HG02678 (cell line): ENCODE measurements around the gene C5orf15.
"Not testable (repeated sequence)": the region's sequence is repeated elsewhere in the genome, so short reads cannot be mapped to it uniquely, and the experiment has no call there.

ENCODE experiments used
- ATAC-seq: cut with Tn5 transposase; IDR thresholded peaks from one replicate; pipeline ENCODE4 v1.9.1; 2021; ENCODE audit warnings: mild to moderate bottlenecking, moderate library complexity; ENCODE audit not compliant: unreplicated experiment

C5orf15 gene

DNA sequence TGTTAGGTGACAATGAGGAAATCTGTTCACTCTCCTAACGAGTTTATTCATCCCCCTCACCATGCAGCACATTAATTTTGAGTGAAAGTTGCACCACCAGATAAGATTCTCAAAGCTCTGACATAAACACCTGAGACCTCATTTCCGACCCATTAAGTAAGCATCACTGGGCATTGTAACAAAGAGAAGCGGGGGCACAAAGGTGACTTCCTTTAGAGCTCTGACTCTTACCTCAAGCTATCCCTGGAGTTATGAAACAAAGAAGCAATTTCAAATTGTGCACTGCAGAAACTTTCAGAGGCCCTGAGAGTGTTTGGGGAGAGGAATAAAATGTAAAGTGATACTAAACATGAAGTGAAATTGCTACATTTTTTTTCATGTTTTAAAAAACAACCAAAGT lies 29.5 kb downstream of the C5orf15 start:
- peak; percentile 62 for ATAC-seq

DNA sequence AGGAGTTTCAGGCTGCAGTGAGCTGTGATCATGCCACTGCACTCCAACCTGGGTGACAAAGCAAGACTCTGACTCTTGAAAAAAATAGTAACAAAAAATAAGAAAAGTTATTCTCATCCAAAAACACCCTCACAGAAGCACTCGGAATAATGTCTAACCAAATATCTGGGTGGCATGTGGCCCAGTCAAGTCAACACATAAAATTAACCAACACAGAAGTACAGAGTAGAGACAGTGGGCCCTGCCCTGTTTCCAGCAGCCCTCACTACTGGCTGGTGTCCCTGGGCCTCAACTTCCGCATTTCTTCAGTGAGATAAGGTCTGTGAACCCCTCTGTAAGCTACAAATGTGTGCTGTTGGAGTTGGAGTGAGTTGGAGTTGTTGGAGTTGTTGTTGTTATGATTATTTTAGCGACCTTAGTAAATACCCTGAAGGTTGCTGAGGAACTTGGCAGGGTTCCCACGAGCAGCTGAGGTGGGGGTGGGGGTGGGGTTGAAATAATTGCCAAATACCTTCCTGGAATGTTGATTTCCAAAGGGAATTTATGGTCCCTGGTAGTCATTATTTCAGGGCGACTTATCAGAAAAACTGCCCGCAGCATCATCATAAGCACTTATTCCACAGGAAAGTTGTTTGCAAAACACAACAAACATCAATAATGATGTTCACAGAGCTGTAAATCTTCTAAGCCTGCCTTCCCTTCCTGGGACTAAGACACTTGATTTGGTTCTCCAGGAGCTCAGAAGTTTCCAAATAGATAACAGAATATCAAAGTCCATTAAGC lies 30.2 kb downstream of the C5orf15 start:
- no peak for ATAC-seq

DNA sequence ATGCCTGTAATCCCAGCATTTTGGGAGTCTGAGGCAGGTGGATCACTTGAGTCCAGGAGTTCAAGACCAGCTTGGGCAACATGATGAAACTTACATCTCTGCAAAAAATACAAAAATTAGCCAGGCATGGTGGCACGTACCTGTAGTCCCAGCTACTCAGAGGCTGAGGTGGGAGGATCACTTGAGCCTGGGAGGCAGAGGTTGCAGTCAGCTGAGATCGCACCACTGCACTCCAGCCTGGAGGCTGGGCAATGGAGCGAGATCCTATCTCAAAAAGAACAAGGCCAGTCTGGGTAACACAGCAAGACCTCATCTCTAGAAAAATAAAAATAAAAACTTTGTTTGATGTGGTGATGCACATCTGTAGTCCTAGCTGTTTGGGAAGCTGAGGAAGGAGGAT lies 30.8 kb downstream of the C5orf15 start:
- ATAC-seq, result not testable (repeated sequence)

DNA sequence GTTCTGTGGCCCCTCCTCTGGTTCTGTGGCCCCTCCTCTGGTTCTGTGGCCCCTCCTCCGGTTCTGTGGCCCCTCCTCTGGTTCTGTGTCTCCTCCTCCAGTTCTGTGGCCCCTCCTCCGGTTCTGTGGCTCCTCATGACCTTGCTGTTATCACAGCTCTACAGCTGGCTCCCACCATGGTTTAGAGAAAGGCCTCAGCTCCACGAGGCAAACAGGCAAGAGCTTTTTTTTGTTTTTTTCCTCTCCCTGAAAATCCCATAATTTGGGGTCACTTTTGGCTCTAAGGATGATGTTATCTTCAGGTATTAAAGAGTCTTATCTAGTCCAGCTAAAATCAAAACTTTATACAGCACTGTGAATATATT lies 31.8 kb downstream of the C5orf15 start:
- ATAC-seq, result no peak

DNA sequence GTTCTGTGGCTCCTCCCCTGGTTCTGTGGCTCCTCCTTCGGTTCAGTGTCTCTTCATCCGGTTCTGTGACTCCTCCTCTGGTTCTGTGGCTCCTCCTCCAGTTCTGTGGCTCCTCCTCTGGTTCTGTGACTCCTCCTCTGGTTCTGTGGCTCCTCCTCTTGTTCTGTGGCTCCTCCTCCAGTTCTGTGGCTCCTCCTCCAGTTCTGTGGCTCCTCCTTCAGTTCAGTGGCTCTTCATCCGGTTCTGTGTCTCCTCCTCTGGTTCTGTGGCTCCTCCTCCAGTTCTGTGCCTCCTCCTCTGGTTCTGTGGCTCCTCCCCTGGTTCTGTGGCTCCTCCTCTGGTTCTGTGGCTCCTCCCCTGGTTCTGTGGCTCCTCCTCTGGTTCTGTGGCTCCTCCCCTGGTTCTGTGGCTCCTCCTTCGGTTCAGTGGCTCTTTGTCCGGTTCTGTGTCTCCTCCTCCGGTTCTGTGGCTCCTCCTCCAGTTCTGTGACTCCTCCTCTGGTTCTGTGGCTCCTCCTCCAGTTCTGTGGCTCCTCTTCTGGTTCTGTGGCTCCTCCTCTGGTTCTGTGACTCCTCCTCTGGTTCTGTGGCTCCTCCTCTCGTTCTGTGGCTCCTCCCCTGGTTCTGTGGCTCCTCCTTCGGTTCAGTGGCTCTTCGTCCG lies 32.3 kb downstream of the C5orf15 start:
- not testable (repeated sequence) for ATAC-seq

DNA sequence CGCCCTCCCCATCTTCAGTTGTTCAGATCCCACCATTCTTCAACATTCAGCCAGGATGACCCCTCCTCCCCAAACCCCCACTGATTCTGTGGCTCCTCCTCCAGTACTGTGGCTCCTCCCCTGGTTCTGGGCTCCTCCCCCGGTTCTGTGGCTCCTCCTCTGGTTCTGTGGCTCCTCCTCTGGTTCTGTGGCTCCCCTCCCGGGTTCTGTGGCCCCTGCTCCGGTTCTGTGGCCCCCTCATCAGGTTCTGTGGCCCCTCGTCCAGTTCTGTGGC lies 32.8 kb downstream of the C5orf15 start:
- ATAC-seq, result peak; percentile 2

DNA sequence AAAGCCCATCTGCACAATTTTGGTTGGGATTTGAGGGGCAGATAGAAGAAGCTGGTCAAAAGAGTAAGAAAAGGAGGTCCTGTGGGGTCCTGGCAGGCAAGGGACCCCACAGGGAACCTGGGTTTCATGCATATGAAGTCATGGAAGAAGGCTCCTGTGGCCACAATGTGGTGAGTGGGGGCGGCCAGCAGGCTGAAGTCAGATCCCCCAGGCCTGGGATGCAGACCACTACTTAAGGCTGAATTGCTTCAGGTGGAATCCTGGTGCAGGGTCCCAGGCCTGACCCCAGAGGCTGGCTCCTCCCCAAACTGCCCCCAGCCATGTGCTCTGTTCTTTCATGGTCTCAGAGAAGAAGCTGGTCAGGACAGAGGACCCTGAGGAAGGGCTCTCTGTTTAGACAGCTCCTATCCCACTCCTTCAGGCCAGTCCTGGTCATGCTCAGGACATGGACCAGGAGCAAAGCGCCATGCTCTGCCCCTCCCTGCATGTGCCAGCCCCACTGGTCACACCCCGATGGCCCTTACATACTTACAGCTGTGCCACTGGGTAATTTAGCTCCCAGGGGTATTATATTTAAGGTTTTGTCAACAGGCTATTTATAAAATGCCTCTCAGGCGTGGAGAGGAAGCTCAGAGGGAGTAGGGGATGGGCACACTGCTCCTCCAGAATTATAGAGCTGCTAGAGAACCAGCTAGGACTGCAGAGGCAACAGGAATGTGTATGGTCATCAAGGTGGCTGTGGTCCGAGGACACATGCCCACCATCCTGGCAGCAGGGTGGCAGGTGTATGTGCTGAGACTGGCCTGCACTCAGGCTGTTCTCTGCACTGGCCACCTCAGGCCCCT lies 33.4 kb downstream of the C5orf15 start:
- peak; percentile 43 for ATAC-seq

DNA sequence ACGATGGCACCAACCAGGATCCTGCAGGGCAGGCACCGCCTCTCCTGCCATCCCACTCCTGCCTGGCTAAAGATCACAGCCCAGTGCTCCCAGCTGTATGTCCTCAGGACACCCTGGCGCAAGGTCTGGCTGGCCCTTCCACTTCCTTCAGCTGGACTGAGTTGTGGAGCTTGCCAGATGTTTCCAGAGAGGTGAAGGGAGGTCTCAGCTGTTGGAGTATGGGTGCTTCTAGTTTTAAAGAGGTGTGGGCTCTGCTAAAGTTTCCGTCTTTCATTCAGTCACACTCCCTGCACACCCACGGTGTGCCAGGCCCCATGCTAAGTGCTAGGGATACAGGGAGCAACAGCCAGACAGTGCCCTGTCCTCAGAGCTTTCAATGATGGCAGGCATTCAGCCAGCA lies 34.1 kb downstream of the C5orf15 start:
- no peak for ATAC-seq

DNA sequence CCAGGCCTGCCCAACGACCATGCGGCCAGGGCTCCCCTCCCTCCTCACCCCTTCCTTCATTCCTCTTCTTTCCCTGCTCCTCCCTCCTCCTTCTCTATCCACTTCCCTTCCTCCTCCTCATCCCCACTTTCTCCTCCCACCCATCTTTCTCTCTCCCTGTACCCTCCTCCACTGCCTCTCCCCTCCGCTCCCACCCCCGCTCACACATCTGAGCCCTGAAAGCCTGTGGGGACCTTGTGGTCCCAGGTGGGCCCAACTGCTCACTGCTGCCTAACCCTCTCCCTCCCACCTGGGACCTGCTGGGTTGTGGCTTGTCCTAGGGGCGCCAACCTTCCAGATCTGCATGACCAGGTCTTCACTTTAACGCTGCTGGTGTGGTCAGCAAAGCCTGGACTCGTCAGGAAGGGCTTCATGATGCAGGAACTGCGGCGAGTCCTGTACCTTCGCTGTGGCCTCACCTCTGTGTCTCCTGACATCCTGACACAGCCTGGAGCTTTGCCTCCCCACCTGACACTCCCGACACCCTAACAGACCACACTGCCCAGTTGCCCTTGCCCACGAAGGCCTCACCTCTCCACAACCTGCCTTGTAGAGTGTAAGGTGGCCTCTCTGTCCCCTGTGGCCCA lies 34.6 kb downstream of the C5orf15 start:
- ATAC-seq, result no peak

DNA sequence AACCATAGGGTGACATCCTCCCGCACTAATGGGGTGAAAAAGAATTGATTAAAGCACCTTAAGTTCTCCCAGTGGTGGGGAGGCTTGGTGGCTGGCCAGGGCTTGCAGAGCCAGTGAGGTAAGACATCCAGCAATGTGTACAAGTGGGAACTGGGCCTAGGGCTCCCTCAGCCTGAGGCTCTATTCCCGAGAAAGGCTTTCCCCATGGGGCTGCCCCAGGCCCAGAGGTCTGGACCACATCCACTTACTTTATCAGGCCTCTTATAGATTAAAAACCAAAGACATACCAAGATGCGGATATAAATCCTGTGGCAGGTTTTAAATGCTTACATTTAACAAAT lies 35.3 kb downstream of the C5orf15 start:
- no peak for ATAC-seq

DNA sequence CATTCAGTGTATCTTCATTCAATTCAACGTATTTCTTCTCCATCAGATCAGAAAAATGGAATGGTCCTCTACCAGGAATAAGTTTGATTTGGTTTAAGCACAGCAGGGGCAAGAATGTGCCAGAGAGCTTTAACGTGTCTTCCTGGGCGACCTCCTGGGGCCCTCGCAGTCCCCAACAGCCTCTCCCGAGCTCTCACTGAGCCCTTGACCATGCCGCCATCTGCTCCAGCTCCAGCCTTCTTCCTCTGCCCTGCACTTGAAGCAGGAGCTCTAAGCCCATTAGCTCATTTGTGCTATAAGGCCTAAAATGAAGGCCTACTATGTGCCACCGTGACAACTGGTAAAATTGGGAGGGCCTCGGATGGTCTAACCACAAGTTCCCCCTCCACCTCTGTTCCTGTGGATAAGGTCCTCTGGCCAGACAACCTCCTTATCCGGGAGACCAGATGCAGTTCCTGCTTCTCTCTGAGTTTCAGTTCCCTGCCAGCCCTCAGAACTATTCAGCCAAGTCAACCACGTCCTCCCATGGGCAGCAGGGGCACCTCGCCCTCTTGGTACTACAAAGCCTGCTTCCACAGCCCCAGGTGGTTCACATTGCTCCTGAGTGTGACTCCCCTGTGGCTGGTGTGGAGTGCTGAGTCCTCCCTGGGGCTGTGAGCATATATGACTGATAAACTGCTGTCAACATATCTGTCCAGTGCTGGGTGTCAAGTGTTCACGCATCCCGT lies 35.8 kb downstream of the C5orf15 start:
- ATAC-seq, result no peak

DNA sequence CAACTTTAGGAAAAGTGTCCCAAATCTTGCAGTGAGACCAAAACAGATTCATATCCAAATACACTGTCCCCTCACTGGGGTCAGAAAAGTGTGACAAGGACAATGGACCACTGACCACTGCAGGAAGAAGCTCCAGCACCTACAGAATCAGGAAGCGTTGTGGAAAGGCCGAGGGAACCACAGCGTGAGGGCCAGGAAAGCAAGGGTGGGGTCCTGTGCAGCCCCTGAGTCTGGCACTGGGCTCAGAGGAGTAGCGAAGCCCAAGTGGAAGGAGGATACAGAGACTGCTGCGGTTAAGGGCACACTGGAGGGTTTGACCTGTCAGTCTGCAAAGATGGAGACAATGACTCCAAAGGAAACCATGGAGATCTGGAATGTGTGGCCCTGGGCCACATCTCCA lies 36.9 kb downstream of the C5orf15 start:
- no peak for ATAC-seq

DNA sequence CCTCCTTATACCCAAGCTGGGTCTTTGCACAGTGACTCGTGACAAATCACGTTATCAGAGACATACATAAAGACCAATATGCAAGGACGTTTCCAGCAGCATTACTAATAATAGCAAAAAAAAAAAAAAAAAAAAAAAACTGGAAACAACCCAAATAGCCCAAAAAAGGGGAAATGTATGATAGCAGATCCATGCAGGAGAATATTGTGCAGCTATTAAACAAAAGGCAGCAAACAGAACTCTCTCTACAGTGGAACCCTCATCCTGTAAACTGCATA lies 37.7 kb downstream of the C5orf15 start:
- ATAC-seq, result no peak

DNA sequence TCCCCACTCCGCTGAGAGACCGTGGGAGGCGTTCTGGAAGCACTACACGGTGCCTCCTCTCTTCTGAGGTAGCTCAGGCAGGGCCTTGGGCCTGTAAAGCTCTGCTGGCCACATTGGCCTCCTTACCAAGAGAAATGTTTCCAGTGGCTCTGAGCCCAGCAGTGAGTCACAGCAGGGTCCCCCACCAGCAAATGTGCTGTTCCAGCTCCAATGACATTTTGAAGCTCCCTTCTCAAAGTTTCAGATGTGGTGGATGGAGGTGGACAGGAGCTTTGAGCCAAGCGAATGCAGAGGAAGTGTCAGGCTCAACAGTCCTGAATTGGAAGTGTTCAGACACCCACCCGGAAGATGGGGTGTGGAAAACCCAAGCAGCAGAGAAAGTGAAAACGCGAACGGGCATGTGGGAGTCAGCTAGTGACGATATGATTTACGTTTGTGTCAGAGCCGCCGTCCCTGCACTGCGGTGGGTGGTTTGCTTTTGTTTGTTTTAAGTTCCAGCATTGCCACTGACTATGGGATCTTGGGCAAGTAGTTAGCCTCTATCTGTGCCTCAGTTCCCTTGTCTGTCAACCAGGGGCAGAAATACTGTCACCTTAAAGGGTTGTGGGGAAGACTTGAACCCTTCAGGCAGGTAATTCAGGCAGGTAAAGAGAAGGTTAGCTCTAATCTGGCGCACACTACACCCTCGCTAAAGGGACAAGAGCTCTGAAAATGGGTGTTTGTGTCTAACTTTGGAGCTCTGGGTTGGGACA lies 38.2 kb downstream of the C5orf15 start:
- ATAC-seq, result peak; percentile 45

DNA sequence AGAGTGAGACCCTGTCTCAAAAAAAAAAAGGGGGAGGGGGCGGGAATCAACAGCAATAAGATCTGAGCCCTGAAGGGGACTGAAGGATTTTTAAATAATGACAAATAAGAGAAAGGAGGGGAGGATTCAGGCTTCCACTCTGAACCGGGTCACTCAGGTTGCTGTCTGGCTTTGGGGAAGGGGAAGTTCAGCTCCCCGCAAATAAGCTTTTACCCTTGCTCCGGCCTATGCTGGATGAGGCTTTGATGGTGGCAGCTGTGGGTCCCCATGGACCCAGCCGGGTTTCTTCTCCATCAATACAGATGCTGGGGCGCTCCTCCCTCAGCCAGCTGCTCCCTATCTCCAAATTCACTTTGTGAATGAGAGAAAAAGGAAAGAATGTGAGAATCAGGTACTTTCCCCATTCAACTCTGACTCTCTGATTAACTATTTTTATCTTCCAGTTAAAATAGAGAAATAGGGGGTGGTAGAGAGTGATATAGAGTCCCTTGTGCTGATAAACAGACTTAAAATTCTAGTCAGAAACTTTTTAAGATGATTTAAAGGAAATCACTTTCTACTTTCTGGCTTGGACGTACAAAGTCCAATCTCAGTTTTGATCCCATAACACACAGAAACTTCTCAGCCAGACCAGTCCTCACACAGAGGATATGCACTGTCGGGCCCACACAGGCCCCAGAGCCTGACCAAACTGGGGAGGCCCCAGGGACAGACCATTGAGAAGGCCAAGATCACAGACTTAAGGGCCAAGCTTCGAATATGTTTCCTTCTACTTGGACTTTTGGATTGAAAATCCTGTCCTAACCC lies 39.6 kb downstream of the C5orf15 start:
- peak; percentile 47 for ATAC-seq

DNA sequence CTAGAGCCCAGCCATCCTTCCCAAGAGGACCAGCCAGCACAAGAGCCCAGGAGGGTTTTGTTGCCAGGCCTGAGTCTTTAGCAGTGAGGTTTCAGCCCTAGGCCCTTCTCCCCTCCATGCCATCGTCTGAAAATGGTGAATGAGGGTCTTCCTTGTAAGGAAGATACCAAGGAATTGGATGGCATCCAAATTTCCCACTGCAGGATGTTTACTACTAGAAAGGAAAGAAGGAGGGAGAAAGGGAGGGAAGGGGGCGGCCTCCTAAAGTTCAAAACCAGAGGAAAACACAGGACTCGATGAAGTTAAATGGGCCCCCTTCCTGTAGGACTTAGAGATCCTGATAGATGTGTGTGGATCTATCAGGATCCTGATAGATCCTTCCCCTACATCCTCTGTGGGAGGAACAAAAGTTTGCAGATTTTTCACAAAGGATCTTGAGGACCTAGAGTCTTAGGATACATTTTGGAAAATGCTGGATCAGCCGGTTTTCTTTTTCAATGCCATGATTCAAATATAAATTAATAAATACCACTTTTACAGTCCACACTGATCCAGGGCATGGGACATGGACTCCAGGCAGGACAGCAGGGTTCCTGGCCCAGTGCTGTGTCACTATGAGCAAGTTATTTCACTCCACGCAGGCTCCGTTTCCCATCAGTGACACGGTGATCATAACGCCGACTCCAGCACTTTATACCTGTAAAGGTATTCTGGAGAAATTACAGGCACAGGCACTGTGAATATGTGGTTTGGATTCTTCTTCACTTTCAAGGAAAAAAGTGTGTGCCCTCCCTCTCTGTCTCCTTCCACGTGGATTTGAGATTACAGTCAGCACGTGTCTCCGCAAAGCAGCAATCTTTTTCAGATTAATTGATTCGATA lies 40.9 kb downstream of the C5orf15 start:
- ATAC-seq, result no peak

DNA sequence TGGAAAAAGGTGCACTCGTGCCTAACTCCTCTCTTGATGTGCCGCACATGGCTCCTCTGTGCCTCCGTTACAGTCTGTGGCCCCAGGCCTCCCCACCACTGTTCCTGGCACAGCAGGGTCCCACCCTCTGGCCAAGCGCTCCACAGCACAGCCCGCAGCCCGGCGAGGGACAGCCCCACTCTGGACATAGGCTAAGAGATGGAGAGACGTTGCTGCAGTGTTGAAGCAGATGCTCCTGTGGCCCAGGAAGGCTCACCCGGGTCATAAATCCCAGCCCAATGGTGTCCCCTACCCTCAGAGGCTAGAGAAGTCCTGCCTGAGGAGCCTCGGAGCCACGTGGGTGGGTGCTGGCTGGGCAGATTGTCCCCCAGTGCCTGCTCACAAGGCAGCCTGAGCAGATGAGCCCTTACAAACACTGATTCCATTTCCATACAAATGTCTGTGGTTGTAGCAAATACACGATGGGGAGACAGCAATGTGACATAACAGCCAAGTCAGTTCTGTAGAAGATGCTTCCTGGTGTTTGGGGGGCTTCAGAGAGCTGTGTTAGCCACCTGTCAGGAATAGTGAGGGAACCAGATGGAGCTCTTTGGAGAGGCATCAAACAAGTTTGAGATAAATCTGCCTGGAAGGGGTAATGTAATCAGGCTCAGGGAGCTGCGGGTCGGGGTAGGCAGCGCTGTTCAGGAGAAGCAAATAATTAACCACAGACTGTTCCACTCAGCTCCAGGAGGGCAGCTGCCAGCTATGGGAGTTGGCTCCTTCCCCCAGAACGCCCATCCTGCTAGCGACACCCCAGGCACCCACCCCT lies 41.7 kb downstream of the C5orf15 start:
- no peak for ATAC-seq
